Hematopoietic multipotent progenitor cell treated with erythropoietin and hydrocortisone succinate and interleukin-3 and kit ligand, for 6 days (in vitro differentiated cells): ENCODE results near the gene PTP4A2.
"Not testable (repeated sequence)": the region's sequence is repeated elsewhere in the genome, so short reads cannot be mapped to it uniquely, and the experiment has no call there.

Experiments
- DNase-seq: peaks from one replicate; pipeline ENCODE4 v3.0.0-alpha.2; 2015

Gene PTP4A2

DNA sequence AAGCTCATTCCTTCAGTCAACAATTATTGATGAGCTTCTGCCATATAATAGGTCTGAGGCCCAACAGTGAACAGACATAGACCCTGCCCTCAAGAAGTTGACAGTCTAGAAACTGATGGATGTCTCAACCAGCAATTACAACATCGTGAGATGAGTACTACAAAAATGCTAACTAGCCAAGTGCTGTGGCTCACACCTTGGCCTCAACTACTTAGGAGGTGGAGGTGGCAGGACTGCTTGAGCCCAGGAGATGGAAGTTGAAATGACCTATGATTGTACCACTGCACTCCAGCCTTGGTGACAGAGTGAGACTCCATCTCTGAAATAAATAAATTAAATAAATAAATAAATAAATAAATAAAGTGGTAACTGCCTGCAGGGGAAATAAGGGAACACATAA, 11.7 kb upstream of the PTP4A2 start:
- no peak for DNase-seq

DNA sequence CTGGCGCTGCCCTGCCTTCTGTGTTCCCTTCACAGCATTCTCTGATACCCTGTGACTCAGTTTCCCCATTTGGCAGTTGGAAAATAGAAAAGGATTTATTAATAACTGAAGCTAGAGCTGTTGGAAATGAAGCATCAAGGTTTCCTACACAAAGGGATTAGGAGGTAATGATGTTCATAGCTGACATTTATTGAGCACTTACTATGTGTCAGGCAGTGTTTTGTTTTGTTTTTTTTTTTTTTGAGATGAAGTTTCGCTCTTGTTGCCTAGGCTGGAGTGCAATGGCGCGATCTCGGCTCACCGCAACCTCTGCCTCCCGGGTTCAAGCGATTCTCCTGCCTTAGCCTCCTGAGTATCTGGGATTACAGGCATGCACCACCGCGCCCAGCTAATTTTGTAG, 7.5 kb upstream of the PTP4A2 start:
- DNase-seq: not testable (repeated sequence)

DNA sequence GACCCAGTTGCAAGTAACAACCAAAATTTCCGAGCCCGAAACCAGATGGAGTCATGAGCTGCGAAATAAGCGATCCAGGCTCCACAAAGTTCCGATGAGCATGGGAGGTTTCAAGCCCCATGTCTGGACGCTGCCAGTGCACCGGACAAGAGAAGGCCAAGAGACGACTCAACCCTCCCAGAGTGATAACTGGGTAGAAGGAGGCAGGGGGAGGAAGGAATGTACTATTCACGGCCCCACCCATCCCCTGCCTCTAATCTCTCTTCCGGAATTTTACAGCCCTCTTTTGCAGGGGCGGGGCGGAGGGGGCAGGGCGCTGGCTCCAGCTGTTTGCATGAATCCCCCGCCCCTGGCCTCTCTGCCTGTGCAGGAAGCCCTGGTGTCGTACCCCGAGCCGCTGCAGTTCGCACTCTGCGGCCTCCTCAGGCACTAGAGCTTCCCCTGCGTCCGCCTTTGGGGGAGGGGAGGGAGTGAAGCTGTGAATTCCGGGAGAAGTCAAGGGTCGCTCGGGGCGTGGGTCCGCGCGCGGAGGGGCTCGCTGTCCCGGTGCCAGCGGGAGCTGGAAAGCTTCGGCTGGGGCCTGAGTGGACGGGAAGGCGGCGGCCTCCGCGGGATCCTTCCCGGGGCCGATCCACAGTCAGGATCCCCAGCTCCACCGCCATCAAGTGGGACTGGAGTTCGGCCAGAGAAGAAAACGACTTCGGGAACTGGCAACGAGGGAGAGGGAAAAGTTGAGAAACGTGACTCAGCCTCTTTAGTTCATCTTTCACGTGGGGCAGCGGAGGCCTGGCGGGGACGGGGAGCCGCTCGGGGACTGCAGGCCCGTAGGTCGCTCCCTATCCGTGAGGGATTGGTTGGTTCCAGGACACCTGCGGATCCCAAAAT, 6.3 kb upstream of the PTP4A2 start:
- DNase-seq: peak; percentile 99

DNA sequence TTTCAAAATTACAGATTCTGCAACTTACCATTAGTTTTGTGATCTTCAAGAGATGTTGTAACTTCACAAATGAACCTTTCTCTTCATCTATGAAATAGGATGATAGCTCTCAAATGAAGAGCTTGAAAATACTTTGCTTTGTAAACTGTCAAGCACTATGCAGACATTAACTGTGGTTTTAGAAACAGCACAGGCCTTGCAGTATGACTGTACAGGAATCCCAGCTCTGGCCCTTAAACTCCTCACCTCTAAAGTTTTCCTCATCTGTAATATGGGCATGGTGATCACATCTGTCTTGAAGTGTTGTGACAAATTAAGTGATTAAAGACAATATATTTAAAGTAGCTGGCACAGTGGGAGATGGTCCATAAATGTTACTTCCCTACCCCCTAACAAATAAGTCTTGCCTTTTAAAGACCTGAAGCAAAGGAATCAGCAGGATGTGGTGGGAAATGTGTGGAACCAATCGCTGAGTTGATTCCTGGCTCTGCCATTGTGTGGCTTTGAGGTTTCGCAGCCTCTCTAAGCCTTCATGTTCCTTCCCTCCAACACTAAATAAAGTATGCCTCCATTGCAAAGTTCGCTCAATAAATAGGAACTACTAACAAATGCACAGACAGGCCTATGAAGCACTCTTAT, 5.5 kb upstream of the PTP4A2 start:
- peak; percentile 66 for DNase-seq

DNA sequence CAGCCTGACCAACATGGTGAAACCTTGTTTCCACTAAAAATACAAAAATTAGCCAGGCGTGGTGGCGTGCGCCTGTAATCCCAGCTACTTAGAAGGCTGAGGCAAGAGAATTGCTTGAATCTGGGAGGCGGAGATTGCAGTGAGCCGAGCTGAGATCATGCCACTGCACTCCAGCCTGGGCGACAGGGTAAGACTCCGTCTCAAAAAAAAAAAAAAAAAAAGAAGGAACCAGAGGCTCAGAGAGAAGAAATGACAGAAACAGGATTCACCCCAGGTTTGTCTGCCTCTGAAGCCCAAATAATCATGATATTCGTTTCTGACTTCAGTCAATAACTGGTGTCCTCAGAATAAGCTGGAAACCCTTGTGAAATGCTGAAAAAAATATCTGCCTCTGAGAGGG, 3.9 kb upstream of the PTP4A2 start:
- not testable (repeated sequence) for DNase-seq

DNA sequence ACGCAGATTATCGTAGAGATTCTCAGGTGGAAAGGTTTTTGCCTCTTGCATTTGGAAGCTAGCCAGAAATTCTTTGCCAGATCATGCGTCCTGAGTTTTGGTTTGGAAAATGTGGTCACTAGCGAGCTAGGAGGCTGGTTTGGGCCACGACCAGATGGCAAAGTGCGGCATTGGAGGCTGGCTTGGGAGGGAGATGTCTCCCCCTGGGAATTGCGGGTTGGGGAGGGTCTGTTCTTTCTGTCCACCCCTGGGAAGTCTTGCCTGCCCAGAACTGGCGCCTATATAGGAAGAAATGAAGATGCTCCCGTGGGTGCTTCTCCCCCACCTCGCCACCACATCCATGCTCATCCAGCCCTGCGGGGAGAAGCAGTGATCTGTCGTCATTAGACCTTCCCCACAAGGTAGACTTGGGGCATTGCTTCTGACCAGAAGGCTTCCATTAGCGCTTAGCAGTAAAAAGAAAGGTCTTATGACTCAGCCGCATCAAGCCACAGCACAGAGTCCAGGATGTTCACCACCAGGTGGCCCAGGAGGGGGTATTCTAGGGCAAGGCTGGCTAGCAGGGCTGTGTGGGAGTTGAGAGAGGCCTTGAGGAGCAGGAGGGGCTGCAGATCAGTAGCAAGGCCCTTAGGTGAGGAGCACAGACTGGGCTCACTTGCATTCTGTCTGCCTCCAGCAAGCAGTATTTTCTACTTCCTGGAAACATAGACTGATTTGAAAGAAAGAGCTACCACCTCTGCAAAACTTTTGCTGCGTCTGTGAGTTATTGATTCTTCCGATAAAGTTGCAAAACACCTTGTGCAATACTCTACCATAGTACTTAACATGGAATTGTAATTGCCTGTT, 1.5 kb upstream of the PTP4A2 start:
- peak; percentile 93 for DNase-seq

DNA sequence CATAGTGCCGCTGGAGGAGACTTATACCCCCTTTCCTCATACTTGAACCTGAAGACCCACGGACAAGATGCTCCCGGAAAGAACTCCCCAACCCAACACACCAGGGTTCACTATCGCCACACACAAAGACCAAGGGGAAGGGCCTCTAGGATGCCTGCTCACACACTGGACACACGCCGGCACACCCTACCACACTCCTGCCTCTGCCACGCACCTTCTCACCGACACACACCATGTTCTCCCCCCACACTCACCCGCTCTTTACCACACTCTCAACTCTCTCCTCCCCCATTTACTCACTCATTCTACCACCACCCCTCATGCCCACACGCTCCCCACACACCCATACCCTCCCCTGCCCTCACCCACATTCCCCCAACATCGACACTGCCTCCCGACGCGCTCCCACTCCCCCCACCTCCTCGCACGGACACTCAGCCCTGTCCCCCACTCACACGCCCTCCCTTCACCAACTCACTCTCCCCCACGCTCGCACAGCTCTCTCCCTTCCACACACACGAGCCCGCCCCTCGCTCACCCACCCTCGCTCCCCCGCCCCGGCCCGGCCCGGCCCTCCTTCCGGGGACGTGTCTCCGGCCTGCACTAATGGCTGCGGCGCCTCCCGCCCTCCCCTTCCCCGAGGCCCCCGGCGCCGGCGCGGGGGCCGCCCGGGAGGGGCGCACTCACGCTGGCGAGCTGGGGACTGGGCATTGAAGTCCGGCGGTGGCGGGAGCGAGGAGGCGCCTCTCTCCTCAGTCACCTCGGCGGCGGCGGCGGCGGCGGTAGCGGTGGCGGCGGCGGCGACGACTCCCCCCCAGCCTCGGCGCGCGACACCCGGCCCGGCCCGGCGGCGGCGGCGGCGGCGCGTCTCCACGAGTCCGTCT, 626 bp downstream of the PTP4A2 start:
- peak; percentile 68 for DNase-seq

DNA sequence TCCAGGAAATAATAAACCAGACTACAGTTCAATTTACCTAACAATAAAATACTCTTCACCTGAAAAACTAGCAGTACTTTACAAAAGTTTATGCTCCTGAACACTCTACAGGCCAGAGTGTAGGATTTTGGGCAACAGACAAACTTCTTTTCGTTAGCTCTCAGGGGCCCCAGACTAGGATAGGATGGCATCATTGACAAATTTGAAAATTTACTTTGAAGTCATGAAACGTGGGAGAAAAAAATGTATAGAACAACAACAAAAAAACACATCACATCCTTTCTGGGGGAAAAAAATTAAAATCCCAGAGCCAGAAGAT, 1.2 kb downstream of the PTP4A2 start:
- no peak for DNase-seq

DNA sequence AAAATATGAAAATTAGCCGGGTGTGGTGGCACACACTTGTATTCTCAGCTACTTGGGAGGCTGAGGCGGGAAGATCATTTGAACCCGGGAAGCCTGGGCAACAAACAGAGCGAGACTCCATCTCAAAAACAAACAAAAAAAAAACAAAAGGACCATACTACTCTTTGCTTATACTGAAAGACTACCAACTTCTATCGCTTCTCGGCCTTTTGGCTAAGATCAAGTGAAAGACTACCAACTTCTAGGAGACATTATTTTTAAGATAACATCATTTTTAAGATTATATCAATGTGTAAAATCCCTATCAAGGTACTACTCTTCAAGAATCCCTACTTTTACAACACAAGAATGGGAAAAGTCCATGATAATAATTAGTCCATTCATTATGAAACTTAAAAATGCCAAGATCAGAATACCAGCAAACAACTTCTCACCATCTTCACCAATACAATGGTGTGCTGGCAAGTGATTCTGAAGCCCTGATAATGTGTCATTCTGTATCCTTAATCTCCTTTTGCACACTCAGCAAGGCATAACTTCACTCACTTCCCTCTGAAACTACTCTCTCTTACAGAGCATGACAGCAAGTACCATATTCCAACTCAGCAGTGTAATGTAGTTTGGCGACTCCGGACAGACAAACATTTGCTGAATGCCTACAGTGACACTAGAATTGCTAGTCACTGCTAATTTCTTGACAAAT, 1.7 kb downstream of the PTP4A2 start:
- peak; percentile 50 for DNase-seq

DNA sequence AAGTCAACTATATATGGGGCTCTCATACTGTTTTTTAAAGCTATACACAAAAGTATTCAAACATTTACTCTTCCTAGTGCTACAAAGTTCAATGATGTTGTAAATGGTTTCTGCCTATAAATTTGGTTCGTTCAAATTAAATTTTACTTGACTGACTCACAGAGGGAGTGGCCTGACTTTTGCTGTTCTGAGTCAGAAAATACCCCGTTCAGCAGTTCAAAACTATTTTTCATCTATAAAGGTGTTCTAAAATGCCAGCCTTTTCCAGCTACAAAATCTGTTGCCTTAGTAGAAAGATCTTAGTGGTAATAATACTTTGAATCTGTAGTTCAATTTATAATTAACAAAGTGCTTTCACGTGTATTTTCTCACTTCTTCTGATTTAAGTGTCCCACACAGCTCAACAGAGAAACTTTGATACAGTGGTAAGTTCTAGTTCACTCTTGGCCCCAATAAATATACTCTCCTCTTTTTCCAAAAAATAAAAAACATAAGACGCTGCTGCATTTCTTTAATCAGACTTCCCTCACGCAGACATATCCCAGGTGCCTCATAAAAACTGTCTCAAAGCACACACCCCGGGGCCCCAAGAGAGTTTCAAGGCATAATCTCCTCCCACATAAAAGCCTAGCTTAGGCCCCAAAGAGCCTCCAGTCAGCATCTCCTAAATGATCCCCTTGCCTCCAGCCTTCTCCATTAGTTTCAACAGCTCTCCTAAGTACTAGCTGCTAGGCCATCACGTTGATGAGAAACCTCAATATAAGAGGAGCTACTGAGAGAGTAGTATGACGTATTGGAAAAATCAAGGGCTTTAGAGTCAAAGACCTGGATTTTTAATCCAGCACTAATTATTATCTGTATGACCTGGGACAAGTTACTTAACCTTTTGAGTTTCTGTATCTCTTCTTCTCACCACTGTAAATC, 3.2 kb downstream of the PTP4A2 start:
- DNase-seq: peak; percentile 50

DNA sequence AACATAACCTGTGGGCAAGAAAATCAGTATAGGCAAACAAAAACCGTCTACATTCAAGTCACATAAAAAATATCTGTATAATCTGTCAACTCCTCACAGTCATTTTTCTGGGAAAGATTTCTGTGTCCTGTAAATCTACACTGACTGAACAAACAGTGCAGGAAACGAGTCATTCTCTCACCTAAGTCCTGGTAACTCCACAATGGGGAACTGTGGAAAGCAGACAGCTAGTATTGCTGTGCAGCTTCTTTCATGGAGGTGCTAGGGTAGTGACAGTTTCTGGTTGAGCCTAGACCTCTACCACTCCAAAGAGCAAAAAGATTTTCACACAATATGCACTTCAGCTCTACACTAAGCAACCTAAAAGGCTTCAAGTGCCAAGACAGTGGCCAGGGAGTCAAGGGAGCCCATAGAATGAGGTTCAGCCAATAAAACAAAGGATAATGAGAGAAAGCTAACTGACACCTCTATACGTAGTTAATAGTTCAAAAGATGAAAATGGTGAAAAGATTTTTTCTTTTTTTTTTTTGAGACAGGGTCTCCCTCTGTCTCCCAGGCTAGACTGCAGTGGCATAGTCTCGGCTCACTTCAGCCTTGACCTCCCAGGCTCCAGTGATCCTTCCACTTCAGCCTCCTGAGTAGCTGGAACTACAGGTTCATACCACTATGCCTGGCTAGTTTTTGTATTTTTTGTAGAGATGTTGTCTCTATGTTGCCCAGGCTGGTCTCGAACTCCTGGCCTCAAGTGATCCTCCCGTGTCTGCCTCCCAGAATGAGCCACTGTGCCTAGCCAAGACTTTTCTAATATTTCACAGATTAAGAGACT, 5.5 kb downstream of the PTP4A2 start:
- no peak for DNase-seq

DNA sequence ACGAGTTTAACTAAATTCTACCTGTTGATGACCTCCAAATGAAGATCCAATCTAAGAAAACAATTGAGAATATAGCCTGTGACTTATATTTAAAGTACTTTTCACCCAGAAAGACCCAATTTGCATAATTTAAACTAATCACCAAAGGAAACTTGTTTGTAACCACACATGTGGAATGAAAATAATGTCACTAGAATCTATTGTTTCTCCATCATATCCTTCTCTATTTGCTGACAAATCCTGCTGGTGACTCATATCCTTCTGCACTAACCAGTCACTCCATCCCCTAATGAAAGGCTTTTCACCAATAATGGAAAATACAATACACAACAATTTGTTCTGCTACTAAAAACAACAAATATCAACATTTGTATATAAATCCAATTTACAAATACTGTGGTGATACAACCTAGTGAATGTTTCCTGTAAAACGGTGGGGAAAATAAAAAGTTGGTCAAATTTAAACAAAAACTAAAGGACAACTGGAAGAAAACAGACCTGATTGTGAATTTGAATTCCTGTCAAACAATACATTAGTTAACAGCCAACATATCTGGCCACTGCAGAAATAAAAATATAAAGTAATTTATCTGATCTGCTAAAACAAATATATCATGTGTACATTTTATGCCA, 6.5 kb downstream of the PTP4A2 start:
- DNase-seq: no peak

DNA sequence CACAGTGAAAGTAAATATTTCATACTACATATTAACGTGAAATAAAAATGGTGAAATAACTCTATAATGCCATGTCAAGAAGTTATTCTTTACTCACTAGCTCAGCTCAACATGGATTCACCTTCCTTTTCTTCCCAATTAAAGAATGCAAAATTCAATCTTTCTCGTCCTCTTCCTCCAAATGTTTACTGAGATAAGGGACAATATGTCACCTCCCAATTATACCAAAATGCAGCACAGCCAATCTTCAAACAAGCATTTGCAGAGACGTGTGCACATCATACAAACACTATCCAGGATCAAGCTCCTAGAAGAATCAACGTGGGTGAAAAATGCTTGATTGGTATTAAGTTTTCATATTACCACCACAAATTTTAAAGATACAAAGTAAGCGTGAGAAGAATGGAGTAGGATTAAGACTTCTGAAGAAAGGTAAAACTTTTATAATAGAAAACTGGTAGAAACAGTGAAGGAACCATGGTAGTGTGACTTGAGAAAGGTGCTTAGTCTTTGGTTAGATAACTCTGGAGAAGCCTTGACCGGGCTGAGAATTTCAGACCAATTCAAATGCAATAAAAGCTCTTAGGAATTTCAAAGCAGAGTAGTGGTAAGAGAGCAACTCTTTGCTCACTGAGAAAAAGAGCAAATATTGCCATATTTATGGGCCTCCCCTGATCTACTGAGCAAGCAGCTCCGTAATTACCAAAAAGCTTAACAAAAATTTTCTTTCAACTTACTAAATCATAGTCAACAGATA, 7.2 kb downstream of the PTP4A2 start:
- peak; percentile 62 for DNase-seq

DNA sequence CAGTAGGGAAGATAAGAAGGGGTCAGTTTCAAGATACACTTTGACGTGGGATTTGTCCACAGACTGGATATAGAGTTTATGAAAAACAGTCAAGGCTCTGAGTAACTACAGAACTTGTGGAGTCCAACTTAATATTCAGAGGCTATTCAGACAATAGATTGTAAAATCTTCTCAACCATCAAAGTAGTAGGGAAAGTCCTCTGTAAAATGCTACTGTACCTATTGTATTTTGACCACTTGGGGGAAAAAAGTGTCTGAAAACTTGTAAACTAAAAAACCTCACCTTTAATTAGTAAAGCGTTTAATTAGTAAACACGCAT, 10.5 kb downstream of the PTP4A2 start:
- DNase-seq: no peak

DNA sequence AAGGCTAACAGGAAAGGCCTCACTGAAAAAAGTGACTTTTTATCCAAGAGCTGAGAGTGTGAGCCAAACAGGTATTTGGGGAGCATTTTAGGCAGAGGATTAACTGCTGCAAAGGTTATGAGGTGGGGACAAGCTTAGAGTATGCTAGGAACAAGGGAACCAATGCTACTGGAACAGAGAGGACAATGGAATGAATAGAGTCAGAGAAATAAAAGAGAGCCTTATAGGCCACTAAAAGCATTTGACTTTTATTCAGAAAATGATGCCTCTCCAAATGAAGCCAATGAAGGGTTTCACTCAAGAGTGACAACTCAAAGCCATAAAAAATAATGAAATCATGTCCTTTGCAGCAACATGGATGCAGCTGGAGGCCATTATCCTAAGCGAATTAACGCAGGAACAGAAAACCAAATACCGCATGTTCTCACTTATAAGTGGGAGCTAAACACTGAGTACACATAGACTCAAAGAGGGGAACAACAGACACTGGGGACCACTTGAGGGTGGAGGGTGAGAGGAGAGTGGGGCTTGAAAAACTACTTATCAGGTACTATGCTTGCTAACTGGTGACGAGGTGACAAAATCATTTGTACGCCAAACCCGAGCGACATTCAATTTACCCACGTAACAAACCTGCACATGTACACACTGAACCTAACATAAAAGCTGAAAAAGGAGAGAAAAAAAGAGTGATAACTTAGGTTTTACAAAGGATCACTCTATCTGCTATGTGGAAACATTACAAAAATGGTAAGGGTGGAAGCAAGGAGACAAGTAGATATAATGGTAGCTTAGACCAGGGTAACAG, 11.1 kb downstream of the PTP4A2 start:
- no peak for DNase-seq

DNA sequence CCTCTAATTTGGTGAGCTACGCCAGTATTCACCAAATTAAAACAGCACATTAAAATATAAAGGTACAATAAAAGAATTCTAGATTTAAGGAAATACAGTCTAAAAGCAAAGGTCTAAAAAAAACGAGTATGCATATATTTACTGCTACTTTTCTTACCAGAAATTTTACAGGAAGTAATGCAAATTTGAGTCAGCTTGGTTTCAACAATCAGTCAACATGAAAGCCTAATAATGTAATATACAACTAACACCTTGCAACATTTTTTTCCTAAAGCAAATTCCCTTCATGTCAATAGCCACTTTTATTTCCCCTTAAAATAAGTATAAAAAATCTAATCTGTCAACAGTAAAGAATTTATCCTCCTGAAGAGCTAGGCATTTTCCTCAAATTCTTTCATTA, 11.9 kb downstream of the PTP4A2 start:
- DNase-seq: no peak

DNA sequence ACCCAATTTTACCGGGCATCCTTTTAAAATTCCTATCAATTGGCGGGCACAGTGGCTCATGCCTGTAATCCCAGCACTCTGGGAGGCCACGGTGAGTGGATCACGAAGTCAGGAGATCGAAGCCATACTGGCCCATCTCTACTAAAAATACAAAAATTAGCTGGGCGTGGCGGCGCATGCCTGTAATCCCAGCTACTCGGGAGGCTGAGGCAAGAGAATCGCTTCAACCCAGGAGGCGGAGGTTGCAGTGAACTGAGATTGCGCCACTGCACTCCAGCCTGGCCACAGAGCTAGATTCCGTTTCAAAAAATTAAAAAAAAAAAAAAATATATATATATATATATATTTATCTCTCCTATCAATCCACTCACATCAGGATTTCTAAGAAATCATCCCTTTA, 12.3 kb downstream of the PTP4A2 start:
- not testable (repeated sequence) for DNase-seq

DNA sequence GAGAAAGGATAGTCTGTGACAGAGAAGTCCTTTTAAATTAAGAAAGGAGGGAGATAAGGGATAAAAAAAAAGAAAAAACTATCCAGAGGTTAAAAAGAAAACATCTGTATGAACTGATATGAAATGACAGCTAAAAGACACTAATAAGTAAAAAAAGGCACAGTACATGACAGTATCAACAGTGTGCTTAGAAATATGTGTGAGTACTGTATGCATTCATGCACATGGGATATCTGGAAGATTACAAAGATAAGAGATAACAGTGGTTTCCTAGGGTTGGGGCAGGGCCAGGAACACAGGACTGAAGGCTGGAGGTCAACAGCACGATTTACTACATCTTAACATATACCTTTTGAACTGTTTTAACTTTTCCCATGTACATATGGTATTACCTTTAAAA, 13.3 kb downstream of the PTP4A2 start:
- DNase-seq: peak; percentile 58
